SU-DHL-6 (cell line): ENCODE measurements around the gene HAP1.

Experiments
- H2AFZ ChIP-seq: fragments of 200-600 bp; sonication (generic); 2 replicates; pipeline ENCODE4 v1.6.1; 2014; ENCODE audit warnings: low read depth, mild to moderate bottlenecking, moderate library complexity, mixed read lengths, antibody characterized with exemption, low read length; ENCODE audit not compliant: severe bottlenecking
- H3F3A ChIP-seq: fragments of 200-600 bp; shearing (Covaris generic); 2 replicates; pipeline ENCODE4 v1.6.0; 2016; ENCODE audit warnings: antibody characterized with exemption, mild to moderate bottlenecking; ENCODE audit not compliant: insufficient read depth
- H3K27ac ChIP-seq: fragments of 200-600 bp; sonication (generic); 2 replicates; pipeline ENCODE4 v1.5.1; 2016; ENCODE audit warnings: low read depth, mild to moderate bottlenecking, low read length, moderate library complexity, mixed read lengths
- H3K27me3 ChIP-seq: fragments of 200-600 bp; sonication (generic), shearing (Covaris generic); 2 replicates; pipeline ENCODE4 v1.6.0; 2014; ENCODE audit warnings: mild to moderate bottlenecking, low read length
- H3K36me3 ChIP-seq: fragments of 200-600 bp; sonication (generic); 2 replicates; pipeline ENCODE4 v1.6.1; 2014; ENCODE audit warnings: mild to moderate bottlenecking, low read length, mixed read lengths
- H3K4me2 ChIP-seq: fragments of 300-600, 200-600 bp; shearing (Covaris generic), sonication (generic); 2 replicates; pipeline ENCODE4 v1.6.0; 2014; ENCODE audit warnings: low read length, low read depth, mild to moderate bottlenecking; ENCODE audit not compliant: poor library complexity, severe bottlenecking
- H3K4me3 ChIP-seq: fragments of 200-600 bp; sonication (generic); 2 replicates; pipeline ENCODE4 v1.5.1; 2014; ENCODE audit warnings: antibody characterized with exemption, low read length, mild to moderate bottlenecking, mixed read lengths; ENCODE audit not compliant: insufficient read depth, poor library complexity, severe bottlenecking
- H3K79me2 ChIP-seq: fragments of 200-600 bp; sonication (generic); 2 replicates; pipeline ENCODE4 v1.6.1; 2014; ENCODE audit warnings: mild to moderate bottlenecking, low read length, moderate library complexity; ENCODE audit not compliant: insufficient read depth
- H3K9ac ChIP-seq: fragments of 200-600 bp; sonication (generic); 2 replicates; pipeline ENCODE4 v1.7.0; 2014; ENCODE audit warnings: mild to moderate bottlenecking, low read length
- H3K9me2 ChIP-seq: fragments of 200-600 bp; sonication (generic); replicated peaks from 2 replicates; pipeline ENCODE4 v1.6.1; 2014; ENCODE audit warnings: low read length; ENCODE audit not compliant: insufficient read depth
- H3K9me3 ChIP-seq: fragments of 200-600 bp; sonication (generic); 2 replicates; pipeline ENCODE4 v1.6.1; 2014; ENCODE audit warnings: low read length, mixed read lengths; ENCODE audit not compliant: insufficient read depth
- H4K20me1 ChIP-seq: fragments of 200-600 bp; sonication (generic); 2 replicates; pipeline ENCODE4 v1.6.1; 2014; ENCODE audit warnings: low read depth, mild to moderate bottlenecking, antibody characterized with exemption, low read length, moderate library complexity, mixed read lengths
- EZH2phosphoT487 ChIP-seq: fragments of 200-600 bp; sonication (generic), shearing (Covaris generic); conservative IDR thresholded peaks from 2 replicates; pipeline ENCODE4 v1.6.1; 2018; ENCODE audit warnings: mild to moderate bottlenecking, antibody characterized with exemption, low read length, moderate library complexity, mixed read lengths
- TF ChIP-seq, protein P1 (sequence below): fragments of 200-600 bp; sonication (generic); IDR thresholded peaks from one replicate; pipeline ENCODE4 v1.5.1; 2017; ENCODE audit warnings: antibody characterized with exemption, mild to moderate bottlenecking, low read length, moderate library complexity; ENCODE audit not compliant: insufficient read depth, poor library complexity, severe bottlenecking

HAP1 gene

DNA sequence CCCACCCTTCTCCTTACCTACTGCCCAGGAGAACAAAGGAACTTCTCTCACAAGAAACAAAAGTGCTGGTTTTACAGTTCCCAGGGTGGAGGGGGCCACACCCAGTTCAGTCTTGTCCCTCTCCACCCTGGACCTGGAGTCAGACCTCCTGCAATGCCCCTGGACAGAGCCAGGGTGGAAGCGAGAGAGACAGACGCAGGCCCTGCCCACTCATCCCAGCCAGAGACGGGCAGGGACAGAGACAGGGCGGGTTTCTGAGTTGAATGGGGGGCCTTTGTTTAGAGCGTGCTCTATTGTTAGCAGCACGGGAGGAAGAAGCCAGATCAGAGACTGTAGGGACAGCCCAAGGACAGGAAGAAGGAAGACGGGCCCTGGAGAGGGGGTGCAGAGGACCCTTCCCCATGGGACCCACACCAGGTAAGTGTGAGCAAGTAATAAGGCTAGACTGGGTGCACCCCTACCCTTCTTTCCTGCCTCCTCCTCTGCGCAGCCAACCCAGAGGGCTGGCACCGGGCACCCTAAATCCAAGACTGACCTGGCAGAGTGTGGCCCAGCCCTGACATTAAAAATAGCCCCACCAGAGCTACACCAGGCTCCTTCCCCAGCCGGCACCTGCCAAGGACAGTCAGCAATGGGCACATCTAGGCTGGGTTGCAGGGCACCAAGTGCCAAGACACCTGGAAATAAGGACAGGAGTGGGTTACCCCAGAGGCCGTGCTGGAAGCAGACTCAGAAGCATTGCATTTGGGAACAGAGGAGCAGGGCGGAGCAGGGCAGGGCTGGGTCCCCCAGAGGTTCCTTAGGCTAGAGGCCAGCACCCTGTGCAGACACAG is 41.2 kb upstream of the HAP1 start:
- Histone ChIP-seq H3K9me2 (no peaks in the 10 kb centered on the region), H3K27me3 (no peaks in the 10 kb centered on the region), H3F3A (no peaks in the 10 kb centered on the region), H3K27ac (no peak overlapping the region), H3K4me3 (no peak overlapping the region), H3K9ac (no peak overlapping the region), H4K20me1 (no peaks in the 10 kb centered on the region), H3K4me2 (no peak overlapping the region), H3K9me3 (no peaks in the 10 kb centered on the region), H2AFZ (no peak overlapping the region), H3K79me2 (no peaks in the 10 kb centered on the region), H3K36me3 (no peaks in the 10 kb centered on the region)
- TF ChIP-seq, protein P1, sequence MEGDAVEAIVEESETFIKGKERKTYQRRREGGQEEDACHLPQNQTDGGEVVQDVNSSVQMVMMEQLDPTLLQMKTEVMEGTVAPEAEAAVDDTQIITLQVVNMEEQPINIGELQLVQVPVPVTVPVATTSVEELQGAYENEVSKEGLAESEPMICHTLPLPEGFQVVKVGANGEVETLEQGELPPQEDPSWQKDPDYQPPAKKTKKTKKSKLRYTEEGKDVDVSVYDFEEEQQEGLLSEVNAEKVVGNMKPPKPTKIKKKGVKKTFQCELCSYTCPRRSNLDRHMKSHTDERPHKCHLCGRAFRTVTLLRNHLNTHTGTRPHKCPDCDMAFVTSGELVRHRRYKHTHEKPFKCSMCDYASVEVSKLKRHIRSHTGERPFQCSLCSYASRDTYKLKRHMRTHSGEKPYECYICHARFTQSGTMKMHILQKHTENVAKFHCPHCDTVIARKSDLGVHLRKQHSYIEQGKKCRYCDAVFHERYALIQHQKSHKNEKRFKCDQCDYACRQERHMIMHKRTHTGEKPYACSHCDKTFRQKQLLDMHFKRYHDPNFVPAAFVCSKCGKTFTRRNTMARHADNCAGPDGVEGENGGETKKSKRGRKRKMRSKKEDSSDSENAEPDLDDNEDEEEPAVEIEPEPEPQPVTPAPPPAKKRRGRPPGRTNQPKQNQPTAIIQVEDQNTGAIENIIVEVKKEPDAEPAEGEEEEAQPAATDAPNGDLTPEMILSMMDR, result no peak
- no peak for TF ChIP-seq EZH2phosphoT487

DNA sequence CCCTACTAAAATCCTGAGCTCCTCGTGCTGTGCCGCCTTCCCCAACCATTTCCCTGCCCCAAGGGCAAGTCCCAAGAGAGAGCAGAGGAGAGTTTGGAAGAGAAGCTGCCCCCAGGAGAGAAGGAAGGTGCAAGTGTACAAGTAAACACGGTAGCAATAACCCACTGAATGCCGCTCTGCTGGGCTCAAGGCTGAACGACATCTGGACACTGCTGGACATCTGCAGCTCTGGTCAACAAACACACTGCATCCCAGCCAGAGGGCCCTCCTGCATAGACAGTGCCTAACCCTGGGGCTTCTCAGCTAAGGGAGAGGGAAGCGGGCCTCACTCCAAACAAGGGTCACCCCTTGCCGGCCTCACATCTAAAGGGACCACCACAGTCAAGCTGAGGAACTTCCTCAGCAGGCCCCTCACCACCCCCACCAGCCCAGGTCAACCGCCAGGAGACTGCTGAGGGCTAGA is 39.3 kb upstream of the HAP1 start:
- Histone ChIP-seq H3K9me3 (no peaks in the 10 kb centered on the region), H3K4me3 (no peak overlapping the region), H2AFZ (no peak overlapping the region), H3K9me2 (no peaks in the 10 kb centered on the region), H3K36me3 (no peaks in the 10 kb centered on the region), H3K79me2 (no peaks in the 10 kb centered on the region), H3K27ac (no peak overlapping the region), H3K27me3 (no peaks in the 10 kb centered on the region), H4K20me1 (no peaks in the 10 kb centered on the region), H3F3A (no peaks in the 10 kb centered on the region), H3K9ac (no peak overlapping the region), H3K4me2 (no peak overlapping the region)
- TF ChIP-seq EZH2phosphoT487, result no peak
- TF ChIP-seq, protein P1, result no peak

GRCh38 chr17:41773190-41773588 is 38.7 kb upstream of the HAP1 start:
- H4K20me1 ChIP-seq, result no peaks in the 10 kb centered on the region
- H3K9me3 ChIP-seq, result no peaks in the 10 kb centered on the region
- no peak overlapping the region for H2AFZ ChIP-seq
- H3K9me2 ChIP-seq, result no peaks in the 10 kb centered on the region
- H3K36me3 ChIP-seq, result no peaks in the 10 kb centered on the region
- no peak for TF ChIP-seq EZH2phosphoT487
- TF ChIP-seq, protein P1, result no peak
- H3K27ac ChIP-seq, result no peak overlapping the region
- H3K4me3 ChIP-seq, result no peak overlapping the region
- H3K27me3 ChIP-seq, result no peaks in the 10 kb centered on the region
- H3F3A ChIP-seq, result no peaks in the 10 kb centered on the region
- H3K4me2 ChIP-seq, result no peak overlapping the region
- H3K9ac ChIP-seq, result no peak overlapping the region
- no peaks in the 10 kb centered on the region for H3K79me2 ChIP-seq
